ENCODE results near the gene NEK8. TPM values are rescaled to one million over a fixed set of nuclear protein-coding genes. Genes with fewer than 3 reads are reported as not detected.
A peak's percentile ranks its signal among the peaks of the same experiment; 100 is the strongest.

The NEK8 gene
- total and polyA plus RNA-seq, 4 experiments from 2014 or later, result 1.9 to 13.8 (median 8.0) TPM

DNA sequence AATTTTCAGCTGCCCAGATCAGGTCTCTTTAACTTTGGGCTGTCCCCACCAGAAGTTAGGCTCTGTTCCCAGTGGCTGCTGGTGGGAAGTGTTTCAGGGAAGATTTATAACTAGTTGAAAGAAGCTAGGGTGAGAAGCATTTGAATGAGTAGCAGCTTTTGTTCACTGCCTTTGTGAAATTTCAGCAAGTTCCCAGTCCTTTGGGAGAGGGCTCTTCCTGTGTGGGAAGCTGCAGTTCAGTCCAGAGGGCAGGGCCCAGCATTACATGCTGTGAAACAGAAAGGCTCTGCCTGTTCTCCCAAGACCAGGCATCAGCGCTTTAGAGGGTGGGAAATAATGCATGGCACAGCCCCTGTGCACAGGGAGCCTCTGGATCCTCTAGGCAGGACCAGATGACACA, 34.7 kb upstream of the NEK8 start:
- CTCF ChIA-PET (ENCODE audit: partially characterized antibody), result interaction anchor here (1.3 kb wide), 1 partner anchor 13 kb away, joined by 3 read pairs; no protein-coding TSS in a partner anchor
- H3K4me1 ChIP-seq (ENCODE audit: insufficient read depth, low read length), result no peaks in the 10 kb centered on the region
- H3K36me3 ChIP-seq (ENCODE audit: insufficient read depth, low read length), result peaks cover 77% of the 10 kb centered on the region
- intact Hi-C loops (cut with micrococcal nuclease), result no loop called here
- POLR2A ChIA-PET (ENCODE audit: partially characterized antibody), result interaction anchor here (1.0 kb wide), 2 partner anchors 11 to 32 kb away, joined by 3 to 4 read pairs; partner anchors contain the start of genes SDF2 and SUPT6H
- H3K4me1 Mint-ChIP-seq, result no peaks in the 10 kb centered on the region
- H3K9me3 Mint-ChIP-seq, result no peaks in the 10 kb centered on the region
- no peaks in the 10 kb centered on the region for H3K27me3 Mint-ChIP-seq
- H3K9me3 ChIP-seq (ENCODE audit: control insufficient read depth in 1 of 2, low read length in 2 of 2), result no peaks in the 10 kb centered on the region
- peaks cover 69 to 80% of the 10 kb centered on the region in 2 donors for H3K36me3 Mint-ChIP-seq
- no peaks in the 10 kb centered on the region for H3K27me3 ChIP-seq (ENCODE audit: insufficient read depth, low read length)
- H3K4me3 ChIP-seq (ENCODE audit: low read length in 2 of 2), result no peak overlapping the region
- no peak for DNase-seq
- H3K27ac Mint-ChIP-seq, result peak overlapping the region in 1 of 7 donors; percentile 53
- H3K4me3 Mint-ChIP-seq, result no peak overlapping the region
- no peak overlapping the region for H3K27ac ChIP-seq (ENCODE audit: low read depth, low read length)

DNA sequence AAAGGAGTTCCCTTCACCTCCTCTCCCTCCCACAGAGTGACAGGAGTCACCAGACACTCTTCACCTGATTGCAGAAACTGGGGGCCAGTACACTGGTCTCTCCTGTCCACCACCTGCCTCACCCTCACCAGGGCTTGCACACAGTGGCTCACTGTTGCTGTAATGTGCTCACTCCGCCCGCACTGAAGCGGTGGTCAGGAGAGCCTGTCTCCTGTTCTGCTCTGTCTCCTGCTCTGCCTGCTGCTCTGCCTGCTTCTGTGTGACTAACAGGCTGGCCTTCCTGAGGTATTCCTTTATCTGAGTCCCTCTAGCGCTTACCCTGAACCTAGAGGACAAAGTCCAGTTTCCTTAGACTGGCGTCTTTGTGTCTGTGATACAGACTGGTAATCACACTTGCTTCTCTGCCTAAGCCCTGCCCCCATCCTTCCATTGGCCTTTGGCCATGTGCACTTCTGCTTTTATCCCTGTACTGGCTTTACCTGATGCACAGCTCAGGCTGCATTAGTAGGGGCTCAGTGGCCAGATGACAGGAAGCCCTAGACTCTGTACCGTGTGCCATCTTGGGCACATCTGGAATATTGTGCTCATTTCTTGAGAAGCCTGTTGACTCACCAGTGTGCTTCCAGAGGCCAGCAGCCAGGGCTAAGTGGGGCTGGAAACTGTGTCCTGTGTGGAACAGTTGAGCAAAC, 30.2 kb upstream of the NEK8 start:
- no peaks in the 10 kb centered on the region for H3K4me1 Mint-ChIP-seq
- no peaks in the 10 kb centered on the region for H3K9me3 Mint-ChIP-seq
- no peaks in the 10 kb centered on the region for H3K27me3 Mint-ChIP-seq
- Histone ChIP-seq H3K36me3 (ENCODE audit: insufficient read depth, low read length) (peaks cover 97% of the 10 kb centered on the region), H3K4me1 (ENCODE audit: insufficient read depth, low read length) (no peaks in the 10 kb centered on the region), H3K9me3 (ENCODE audit: control insufficient read depth in 1 of 2, low read length in 2 of 2) (no peaks in the 10 kb centered on the region), H3K4me3 (ENCODE audit: low read length in 2 of 2) (no peak overlapping the region), H3K27me3 (ENCODE audit: insufficient read depth, low read length) (no peaks in the 10 kb centered on the region), H3K27ac (ENCODE audit: low read depth, low read length) (no peak overlapping the region)
- ChIA-PET CTCF (ENCODE audit: partially characterized antibody) (no interaction called here), POLR2A (ENCODE audit: partially characterized antibody) (no interaction called here)
- H3K4me3 Mint-ChIP-seq, result no peak overlapping the region
- DNase-seq, result no peak
- H3K36me3 Mint-ChIP-seq, result peaks cover 76 to 86% of the 10 kb centered on the region in 2 donors
- intact Hi-C loops (cut with micrococcal nuclease), result no loop called here
- H3K27ac Mint-ChIP-seq, result peak overlapping the region in 1 of 7 donors; percentile 68

DNA sequence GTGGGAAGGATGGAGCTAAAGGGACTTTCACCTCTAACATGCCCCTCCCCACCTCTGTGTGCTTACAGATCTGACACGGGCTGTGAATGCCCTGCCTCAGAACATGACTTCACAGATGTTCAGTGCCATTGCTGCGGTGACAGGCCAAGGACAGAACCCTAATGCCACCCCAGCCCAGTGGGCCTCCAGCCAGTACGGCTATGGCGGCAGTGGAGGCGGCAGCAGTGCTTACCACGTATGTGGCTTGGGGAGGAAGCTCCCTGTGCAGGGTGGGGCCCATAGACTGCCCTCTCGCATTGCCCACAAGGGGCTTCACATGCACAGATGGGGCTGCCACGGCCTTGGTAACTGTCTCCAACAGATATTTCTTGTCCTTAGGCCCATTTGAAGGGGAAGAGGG, 28.3 kb upstream of the NEK8 start:
- Histone ChIP-seq H3K4me1 (ENCODE audit: insufficient read depth, low read length) (no peaks in the 10 kb centered on the region), H3K27me3 (ENCODE audit: insufficient read depth, low read length) (no peaks in the 10 kb centered on the region), H3K27ac (ENCODE audit: low read depth, low read length) (no peak overlapping the region), H3K36me3 (ENCODE audit: insufficient read depth, low read length) (peaks cover 79% of the 10 kb centered on the region), H3K4me3 (ENCODE audit: low read length in 2 of 2) (no peak overlapping the region), H3K9me3 (ENCODE audit: control insufficient read depth in 1 of 2, low read length in 2 of 2) (no peaks in the 10 kb centered on the region)
- no peaks in the 10 kb centered on the region for H3K27me3 Mint-ChIP-seq
- no peak for DNase-seq
- intact Hi-C loops (cut with micrococcal nuclease), result no loop called here
- peaks cover 65 to 75% of the 10 kb centered on the region in 2 donors for H3K36me3 Mint-ChIP-seq
- no peak overlapping the region for H3K4me3 Mint-ChIP-seq
- ChIA-PET POLR2A (ENCODE audit: partially characterized antibody) (no interaction called here), CTCF (ENCODE audit: partially characterized antibody) (no interaction called here)
- no peaks in the 10 kb centered on the region for H3K4me1 Mint-ChIP-seq
- no peaks in the 10 kb centered on the region for H3K9me3 Mint-ChIP-seq
- H3K27ac Mint-ChIP-seq, result peak overlapping the region in 2 of 7 donors; percentile 30 to 47

DNA sequence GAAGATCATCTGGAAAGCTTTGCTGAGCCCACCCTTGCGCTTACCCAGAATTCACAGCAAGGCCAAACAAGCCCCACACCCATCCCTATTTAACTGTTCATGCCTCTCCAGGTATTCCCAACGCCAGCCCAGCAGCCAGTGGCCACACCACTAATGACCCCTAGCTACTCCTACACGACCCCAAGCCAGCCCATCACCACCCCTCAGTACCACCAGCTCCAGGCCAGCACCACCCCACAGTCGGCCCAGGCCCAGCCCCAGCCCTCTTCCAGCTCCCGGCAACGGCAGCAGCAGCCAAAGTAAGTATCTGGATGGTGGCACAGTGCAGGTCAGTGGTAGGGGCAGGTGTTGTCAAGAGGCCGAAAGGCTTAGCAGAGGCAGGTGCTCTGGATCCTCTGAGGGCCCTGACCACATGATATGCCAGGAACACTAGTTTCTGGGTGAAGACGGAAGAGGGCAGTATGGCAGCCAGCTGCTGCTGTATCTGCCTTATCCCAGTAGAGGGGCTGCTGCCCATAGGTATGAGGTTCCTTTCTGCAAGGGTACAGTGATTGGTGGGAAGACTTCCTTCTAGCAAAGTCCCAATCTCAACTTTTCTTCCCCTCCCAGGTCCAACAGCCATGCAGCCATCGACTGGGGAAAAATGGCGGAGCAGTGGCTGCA, 27.6 kb upstream of the NEK8 start:
- H3K36me3 Mint-ChIP-seq, result peaks cover 60 to 71% of the 10 kb centered on the region in 2 donors
- no peak overlapping the region for H3K4me3 Mint-ChIP-seq
- Histone ChIP-seq H3K4me3 (ENCODE audit: low read length in 2 of 2) (no peak overlapping the region), H3K36me3 (ENCODE audit: insufficient read depth, low read length) (peaks cover 72% of the 10 kb centered on the region), H3K27me3 (ENCODE audit: insufficient read depth, low read length) (no peaks in the 10 kb centered on the region), H3K9me3 (ENCODE audit: control insufficient read depth in 1 of 2, low read length in 2 of 2) (no peaks in the 10 kb centered on the region), H3K4me1 (ENCODE audit: insufficient read depth, low read length) (no peaks in the 10 kb centered on the region), H3K27ac (ENCODE audit: low read depth, low read length) (no peak overlapping the region)
- H3K9me3 Mint-ChIP-seq, result no peaks in the 10 kb centered on the region
- H3K4me1 Mint-ChIP-seq, result no peaks in the 10 kb centered on the region
- intact Hi-C loops (cut with micrococcal nuclease), result no loop called here
- no peak for DNase-seq
- ChIA-PET POLR2A (ENCODE audit: partially characterized antibody) (interaction anchor here (1.4 to 2.2 kb wide), 2 partner anchors 10 to 19 kb away, joined by 3 to 14 read pairs; partner anchors contain the start of genes PROCA1 and RPL23A), CTCF (ENCODE audit: partially characterized antibody) (no interaction called here)
- H3K27me3 Mint-ChIP-seq, result no peaks in the 10 kb centered on the region
- H3K27ac Mint-ChIP-seq, result no peak overlapping the region

DNA sequence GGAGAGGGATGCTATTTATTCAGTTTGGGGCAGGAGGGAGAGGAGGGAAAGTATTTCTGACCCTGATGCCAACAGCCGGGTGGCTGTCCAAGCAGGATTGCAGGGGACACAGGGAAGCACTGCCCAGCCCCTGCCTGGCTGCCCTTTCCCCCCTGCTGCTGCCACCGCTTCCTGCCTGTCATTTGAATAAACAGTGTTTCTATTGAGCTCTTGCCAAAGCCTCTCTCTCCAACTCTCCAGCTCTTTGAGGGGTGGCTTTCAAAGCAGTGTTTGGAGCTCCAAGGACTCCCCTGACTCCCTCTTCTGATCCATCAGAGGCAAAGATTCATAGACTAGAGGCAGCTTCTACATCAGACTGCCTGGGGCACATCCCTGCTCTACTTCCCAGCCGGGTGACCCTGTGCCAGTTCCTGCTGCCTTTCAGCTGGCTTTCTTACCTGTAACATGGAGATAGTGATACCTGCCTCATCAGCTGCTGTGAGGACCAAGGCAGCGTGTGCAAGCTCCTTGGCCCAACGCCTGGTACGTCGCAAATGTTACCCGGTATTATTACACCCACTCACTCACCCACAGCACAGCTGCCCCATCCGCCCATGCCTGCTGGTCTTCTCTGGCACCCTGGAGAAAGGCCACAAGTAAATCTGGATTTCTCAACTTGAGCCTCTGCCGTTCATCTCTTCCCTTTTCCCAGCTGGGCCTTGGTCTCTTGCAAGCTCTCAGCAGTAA, 26.4 kb upstream of the NEK8 start:
- Histone ChIP-seq H3K27me3 (ENCODE audit: insufficient read depth, low read length) (no peaks in the 10 kb centered on the region), H3K27ac (ENCODE audit: low read depth, low read length) (no peak overlapping the region), H3K36me3 (ENCODE audit: insufficient read depth, low read length) (peaks cover 62% of the 10 kb centered on the region), H3K4me3 (ENCODE audit: low read length in 2 of 2) (no peak overlapping the region), H3K9me3 (ENCODE audit: control insufficient read depth in 1 of 2, low read length in 2 of 2) (no peaks in the 10 kb centered on the region), H3K4me1 (ENCODE audit: insufficient read depth, low read length) (no peaks in the 10 kb centered on the region)
- no peaks in the 10 kb centered on the region for H3K9me3 Mint-ChIP-seq
- H3K27me3 Mint-ChIP-seq, result no peaks in the 10 kb centered on the region
- intact Hi-C loops (cut with micrococcal nuclease), result no loop called here
- no peak overlapping the region for H3K4me3 Mint-ChIP-seq
- H3K4me1 Mint-ChIP-seq, result peaks cover 0 to 2% (median 1%) of the 10 kb centered on the region in 4 donors
- no peak for DNase-seq
- H3K36me3 Mint-ChIP-seq, result peaks cover 52 to 65% of the 10 kb centered on the region in 2 donors
- POLR2A ChIA-PET (ENCODE audit: partially characterized antibody), result interaction anchor here (1.0 to 2.2 kb wide), 3 partner anchors 9 to 57 kb away, joined by 3 to 14 read pairs (median 3); partner anchors contain the start of genes BLTP2, PROCA1 and RPL23A
- peak overlapping the region in 1 of 7 donors; percentile 73 for H3K27ac Mint-ChIP-seq
- CTCF ChIA-PET (ENCODE audit: partially characterized antibody), result no interaction called here

DNA sequence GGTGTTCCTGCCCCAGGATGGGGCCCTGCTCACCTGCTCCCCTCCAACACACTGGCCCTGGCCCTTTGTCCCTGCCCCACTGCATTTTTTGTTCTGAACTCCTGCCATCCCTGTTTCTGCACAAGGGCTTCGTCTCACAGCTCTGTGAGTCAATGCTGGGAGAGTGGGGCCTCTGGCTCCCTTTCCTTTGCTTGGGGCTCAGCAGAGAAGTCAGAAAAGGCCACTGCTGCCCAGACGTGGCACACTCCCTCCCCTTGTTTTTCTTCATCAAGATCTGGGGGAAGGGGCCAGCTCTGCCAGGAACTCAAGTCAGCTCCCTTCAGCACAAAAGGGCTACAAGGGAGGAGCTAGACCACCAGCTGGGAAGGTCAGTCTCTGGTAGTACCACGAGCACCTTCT, 25.8 kb upstream of the NEK8 start:
- POLR2A ChIA-PET (ENCODE audit: partially characterized antibody), result interaction anchor here (1.0 to 2.2 kb wide), 3 partner anchors 9 to 58 kb away, joined by 3 to 14 read pairs (median 3); partner anchors contain the start of genes BLTP2, PROCA1 and RPL23A
- H3K9me3 ChIP-seq (ENCODE audit: control insufficient read depth in 1 of 2, low read length in 2 of 2), result no peaks in the 10 kb centered on the region
- intact Hi-C loops (cut with micrococcal nuclease), result no loop called here
- DNase-seq, result no peak
- peaks cover 56% of the 10 kb centered on the region for H3K36me3 ChIP-seq (ENCODE audit: insufficient read depth, low read length)
- no peak overlapping the region for H3K27ac ChIP-seq (ENCODE audit: low read depth, low read length)
- Mint-ChIP-seq H3K4me3 (no peak overlapping the region), H3K9me3 (no peaks in the 10 kb centered on the region), H3K27ac (peak overlapping the region in 1 of 7 donors; percentile 25), H3K36me3 (peaks cover 46 to 60% of the 10 kb centered on the region in 2 donors), H3K27me3 (no peaks in the 10 kb centered on the region), H3K4me1 (peaks cover 0 to 8% (median 5%) of the 10 kb centered on the region in 4 donors)
- H3K27me3 ChIP-seq (ENCODE audit: insufficient read depth, low read length), result no peaks in the 10 kb centered on the region
- H3K4me1 ChIP-seq (ENCODE audit: insufficient read depth, low read length), result no peaks in the 10 kb centered on the region
- CTCF ChIA-PET (ENCODE audit: partially characterized antibody), result no interaction called here
- H3K4me3 ChIP-seq (ENCODE audit: low read length in 2 of 2), result no peak overlapping the region

Measured in CD4-positive, alpha-beta memory T cell (primary cell).